Measurements from ENCODE around the gene SSH2.
"Not testable (repeated sequence)": the region's sequence is repeated elsewhere in the genome, so short reads cannot be mapped to it uniquely, and the experiment has no call there.

The SSH2 gene

GRCh38 chr17:29930409-29931010 is 482 bp upstream of the SSH2 start:
- DNase-seq = no peak

- peak; percentile 18 for DNase-seq
Observed at GRCh38 chr17:29929006-29929532, 959 bp downstream of the SSH2 start.

- no peak for DNase-seq
Observed at GRCh38 chr17:29927546-29927945, 2.5 kb downstream of the SSH2 start.

- DNase-seq = no peak
Observed at GRCh38 chr17:29924786-29925185, 5.2 kb downstream of the SSH2 start.

DNA sequence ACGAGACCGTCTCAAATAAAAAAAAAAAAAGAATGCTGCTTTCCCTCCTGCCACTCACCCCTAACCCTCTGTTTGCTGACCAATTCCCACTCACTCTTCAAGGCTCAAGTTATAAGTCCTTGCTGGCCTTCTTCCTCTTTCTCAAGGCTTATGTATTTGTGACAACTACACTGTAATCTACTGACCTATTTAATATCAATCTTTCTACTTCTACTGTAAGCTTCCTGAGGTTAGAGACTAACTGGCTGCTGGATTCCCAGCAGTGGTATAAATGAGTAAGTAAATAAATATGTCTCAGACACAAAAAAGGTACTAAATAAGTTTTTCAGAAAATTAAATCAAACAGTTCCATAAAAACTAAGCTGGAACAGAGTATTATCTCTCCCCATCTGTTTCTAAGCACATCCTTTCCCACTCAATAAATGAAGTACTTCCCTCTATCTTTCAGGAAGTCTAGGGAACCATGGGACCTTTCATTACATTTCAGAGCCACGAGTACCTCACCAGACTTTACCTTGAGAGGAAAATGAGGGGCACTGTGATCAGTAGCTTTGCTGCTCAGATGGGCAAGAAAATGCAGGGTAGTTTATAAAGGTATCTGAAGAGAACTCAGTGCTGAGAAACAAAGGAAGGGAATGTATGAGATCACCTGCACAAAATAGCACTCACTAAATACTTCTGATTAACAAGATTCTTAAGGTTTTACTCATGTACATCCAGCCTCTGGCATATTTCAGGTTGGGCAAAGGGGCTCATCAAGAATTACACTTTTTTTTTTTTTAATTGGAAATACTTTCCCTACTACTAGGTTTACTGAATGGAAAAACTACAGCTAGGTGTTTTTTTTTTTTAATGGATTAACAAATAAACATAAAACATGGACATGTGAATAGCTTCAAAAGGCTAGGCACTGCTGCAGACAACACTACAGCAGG is 10.8 kb downstream of the SSH2 start:
- DNase-seq = no peak

DNA sequence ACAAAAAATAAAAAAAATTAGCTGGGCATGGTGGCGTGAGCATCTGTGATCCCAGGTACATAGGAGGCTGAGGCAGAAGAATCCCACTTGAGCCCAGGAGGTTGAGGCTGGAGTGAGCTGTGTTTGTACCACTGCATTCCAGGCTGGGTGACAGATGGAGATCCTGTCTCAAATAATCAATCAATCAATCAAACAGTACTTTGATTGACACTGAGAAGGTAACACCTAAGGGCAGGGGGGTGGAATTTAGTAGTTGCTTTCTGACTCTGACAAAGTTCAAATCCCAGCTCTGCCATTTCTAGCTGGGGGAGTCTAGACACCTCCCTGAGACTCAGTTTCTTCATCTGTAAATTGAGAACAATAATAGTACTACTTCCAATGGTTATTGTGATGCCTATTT is 12.0 kb downstream of the SSH2 start:
- DNase-seq = no peak

DNA sequence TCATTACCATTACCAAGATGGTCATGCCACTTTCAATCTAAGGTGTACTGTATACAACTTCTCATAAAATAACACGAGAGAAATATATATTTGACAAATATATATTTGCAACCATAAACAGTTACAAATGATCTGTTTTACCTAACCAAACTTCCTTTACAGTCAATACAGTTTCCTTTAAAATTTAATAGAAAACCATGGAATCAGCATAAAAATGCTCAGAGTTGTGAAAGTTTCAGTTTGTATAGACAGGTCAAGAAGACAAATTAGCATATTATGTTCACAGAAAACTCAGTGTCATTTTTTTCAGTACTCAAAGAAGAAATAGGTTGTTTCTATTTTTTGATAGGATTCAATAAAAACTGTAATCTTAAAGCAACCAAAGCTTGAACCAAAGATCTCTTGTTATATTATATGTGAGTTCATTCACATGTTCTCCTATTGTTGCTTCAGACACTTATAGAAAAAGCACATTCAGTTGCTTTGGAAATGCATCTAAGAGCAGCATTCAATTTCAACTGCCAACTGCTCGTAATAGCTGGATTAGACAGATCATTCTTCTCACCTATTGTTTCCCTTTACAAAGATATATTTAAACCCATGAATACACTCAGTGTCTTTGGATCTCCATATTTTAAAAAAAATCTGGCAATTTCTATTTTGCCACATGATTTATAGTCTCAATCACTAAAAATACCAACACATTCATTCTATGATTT is 15.1 kb downstream of the SSH2 start:
- DNase-seq = no peak

DNA sequence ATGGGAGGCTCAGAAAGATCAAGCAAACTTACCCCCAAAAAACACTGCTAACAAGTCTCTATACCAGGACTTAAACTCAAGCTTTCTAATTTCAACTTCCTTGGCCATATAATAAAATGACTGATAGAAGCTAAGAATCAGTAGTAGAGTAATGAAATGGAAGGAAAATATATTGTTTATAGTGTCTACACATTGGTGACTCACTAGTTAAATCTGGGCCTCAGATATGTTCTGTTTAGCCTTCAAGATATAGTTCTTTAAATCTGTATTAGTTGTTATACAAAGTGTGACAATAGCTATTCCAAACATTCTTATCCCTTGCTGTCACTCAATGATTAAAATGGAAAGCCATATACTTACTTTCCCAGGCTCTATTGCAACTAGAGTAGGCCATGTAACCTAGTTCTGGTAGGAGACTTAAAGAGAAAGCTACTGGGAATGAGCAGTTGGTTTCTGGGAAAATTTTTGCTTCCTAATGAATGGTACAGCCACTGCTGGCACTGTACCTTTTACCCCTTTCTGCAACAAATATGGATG is 18.3 kb downstream of the SSH2 start:
- no peak for DNase-seq

- DNase-seq = no peak
Observed at GRCh38 chr17:29909236-29910003, 20.6 kb downstream of the SSH2 start.

DNA sequence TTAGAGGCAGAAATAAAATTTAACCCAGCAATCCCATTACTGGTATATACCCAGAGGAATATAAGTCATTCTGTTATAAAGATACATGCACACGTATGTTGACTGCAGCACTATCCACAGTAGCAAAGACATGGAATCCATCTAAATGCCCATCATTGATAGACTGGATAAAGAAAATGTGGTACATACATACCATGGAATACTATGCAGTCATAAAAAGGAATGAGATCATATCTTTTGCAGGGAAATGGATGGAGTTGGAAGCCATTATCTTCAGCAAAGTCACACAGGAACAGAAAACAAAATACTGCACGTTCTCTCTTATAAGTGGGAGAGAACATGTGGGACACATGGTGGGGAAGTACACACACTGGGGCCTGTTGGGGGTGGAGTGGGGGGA is 23.1 kb downstream of the SSH2 start:
- no peak for DNase-seq

- no peak for DNase-seq
Observed at GRCh38 chr17:29905879-29906167, 24.2 kb downstream of the SSH2 start.

- DNase-seq = no peak
Observed at GRCh38 chr17:29905086-29905878, 24.7 kb downstream of the SSH2 start.

- DNase-seq = no peak
Observed at GRCh38 chr17:29903471-29903870, 26.6 kb downstream of the SSH2 start.

DNA sequence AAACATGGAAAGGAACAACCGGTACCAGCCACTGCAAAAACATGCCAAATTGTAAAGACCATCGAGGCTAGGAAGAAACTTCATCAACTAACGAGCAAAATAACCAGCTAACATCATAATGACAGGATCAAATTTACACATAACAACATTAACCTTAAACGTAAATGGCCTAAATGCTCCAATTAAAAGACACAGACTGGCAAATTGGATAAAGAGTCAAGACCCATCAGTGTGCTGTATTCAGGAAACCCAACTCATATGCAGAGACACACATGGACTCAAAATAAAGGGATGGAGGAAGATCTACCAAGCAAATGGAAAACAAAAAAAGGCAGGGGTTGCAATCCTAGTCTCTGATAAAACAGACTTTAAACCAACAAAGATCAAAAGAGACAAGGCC is 32.9 kb downstream of the SSH2 start:
- not testable (repeated sequence) for DNase-seq

- DNase-seq = no peak
Observed at GRCh38 chr17:29892201-29892600, 37.8 kb downstream of the SSH2 start.

DNA sequence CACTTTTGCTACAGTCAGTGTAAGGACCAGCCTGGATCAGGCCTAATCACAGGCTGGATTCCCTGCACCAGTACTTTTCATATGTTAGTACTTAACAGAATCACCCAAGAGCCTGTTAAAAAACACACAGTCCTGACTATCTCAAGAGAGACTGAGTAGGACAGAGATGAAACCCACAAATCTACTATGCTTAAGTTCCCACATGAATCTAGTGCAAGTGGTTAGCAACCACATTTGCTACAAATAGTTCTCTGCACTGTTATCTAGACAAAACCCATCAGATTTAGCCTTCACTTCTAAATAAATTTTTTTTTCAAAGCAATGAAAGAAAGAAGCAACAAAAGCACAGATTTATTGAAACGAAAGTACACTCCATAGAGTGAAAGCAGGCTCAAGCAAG is 38.9 kb downstream of the SSH2 start:
- no peak for DNase-seq

- DNase-seq = no peak
Observed at GRCh38 chr17:29885031-29885640, 44.9 kb downstream of the SSH2 start.

DNA sequence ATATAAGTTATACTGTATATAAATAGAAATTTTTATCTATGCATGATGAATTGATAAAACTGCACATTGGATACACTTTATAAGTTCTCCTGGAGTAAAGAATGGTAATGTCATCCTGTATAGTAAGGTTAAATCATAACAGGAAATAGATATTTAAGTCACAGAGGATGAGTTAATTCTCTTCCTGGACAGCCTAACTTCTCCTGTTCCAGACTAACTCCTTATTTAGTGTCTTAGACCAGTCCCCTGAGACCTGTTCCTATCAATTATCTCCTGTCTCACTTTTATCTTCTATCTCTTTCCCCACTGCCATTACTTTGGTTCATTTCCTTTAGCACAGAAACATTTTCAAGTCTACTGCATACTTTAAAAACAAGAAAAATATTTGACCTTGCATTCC is 46.5 kb downstream of the SSH2 start:
- no peak for DNase-seq

DNA sequence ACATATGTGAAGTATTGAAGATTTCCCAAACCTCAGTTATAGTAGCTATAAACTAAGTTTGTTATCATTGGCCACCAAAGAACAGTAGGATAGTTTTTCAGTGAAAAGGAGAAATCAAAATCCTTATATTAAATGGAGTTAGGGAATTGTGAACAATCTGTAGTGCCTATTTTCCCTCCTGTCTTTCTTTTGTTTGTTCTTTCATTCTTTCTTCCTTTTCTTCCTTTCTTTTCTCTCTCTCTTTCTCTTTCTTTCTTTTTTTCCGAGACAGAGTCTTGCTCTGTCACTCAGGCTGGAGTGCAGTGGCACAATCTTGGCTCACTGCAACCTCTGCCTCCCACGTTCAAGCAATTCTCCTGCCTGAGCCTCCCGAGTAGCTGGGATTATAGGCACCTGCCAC is 48.8 kb downstream of the SSH2 start:
- no peak for DNase-seq

GRCh38 chr17:29880031-29880430 is 50.0 kb downstream of the SSH2 start:
- DNase-seq = no peak

DNA sequence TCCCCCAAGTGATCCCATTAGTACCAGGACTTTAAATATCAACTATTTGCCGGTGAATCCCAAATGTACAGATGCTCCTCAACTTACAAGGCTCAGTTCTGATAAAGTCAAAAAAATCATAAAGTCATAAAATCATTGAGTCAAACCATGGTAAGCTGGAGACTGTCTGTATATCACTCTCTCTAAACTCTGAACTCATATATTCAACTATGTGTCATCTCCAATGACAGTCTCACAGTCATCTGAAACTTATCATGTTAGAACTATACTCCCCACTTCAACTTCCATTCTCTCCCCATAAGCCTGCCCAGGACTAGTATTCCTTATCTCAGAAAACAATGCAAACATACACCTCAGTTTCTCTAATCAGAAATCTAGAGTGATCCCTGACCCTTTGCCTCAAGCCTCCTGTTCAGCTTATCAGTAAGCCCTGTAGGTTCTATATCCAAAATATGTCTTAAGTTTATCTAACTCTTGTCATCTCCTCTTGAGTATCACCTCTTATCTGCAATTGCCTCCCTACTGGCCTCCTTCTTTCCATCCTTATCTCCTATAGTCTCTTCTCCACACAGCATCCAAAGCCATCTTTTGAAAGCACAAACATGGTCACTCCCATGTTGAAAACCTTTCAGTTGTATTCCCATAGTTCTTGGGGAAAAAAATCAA is 55.0 kb downstream of the SSH2 start:
- no peak for DNase-seq
